Measurements from ENCODE around the gene SMCO4.

SMCO4 gene

DNA sequence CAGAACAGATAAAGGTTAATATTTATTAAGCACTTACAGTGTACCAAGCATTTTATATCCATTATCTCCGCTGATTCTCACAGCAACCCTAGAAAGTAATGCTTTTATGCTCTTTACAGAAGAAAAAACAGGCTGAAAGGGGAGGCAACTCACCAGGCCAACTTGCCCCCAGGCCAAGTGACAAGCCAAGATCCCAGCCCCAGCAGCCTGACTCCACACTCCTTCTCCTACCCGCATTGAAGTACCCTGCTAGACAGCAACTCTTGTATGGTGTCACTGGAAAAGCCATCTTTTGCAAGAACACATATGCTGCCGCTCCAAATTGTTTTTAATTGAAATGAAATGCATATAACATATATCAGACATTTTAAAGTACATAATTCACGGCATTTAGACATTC is 25.6 kb downstream of the SMCO4 start:
- in situ Hi-C loops (cut with MboI; ENCODE audit: low pct_unique_long_range_greater_than_20kb, low sequenced_read_pairs, unreplicated experiment): no loop called here
- TF ChIP-seq, protein P1, sequence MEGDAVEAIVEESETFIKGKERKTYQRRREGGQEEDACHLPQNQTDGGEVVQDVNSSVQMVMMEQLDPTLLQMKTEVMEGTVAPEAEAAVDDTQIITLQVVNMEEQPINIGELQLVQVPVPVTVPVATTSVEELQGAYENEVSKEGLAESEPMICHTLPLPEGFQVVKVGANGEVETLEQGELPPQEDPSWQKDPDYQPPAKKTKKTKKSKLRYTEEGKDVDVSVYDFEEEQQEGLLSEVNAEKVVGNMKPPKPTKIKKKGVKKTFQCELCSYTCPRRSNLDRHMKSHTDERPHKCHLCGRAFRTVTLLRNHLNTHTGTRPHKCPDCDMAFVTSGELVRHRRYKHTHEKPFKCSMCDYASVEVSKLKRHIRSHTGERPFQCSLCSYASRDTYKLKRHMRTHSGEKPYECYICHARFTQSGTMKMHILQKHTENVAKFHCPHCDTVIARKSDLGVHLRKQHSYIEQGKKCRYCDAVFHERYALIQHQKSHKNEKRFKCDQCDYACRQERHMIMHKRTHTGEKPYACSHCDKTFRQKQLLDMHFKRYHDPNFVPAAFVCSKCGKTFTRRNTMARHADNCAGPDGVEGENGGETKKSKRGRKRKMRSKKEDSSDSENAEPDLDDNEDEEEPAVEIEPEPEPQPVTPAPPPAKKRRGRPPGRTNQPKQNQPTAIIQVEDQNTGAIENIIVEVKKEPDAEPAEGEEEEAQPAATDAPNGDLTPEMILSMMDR (IDR thresholded peaks at IDR 0.05; ENCODE audit: extremely low read depth, insufficient read depth, missing control alignments): no peak
- DNase-seq (ENCODE audit: low spot score): no peak

DNA sequence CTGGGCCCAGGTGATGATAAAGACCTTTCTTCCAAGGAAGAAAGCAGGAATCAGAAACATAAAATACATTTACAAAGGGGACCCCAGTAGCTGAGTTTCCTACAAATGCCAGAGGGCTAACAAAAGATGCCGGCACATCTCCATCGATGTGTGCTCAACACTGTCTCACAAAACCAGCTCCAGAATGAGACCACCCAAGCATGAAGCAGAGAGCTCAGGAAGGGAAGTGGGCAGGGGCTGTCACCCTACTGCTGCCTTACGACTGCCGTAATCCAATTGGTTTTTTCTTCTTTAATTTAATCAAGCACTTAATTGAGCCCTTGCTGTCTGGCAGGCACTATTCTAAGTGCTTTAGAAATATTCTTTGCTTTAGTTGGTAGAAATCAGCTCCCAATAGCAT is 26.1 kb downstream of the SMCO4 start:
- no peak for DNase-seq (ENCODE audit: low spot score)
- in situ Hi-C loops (cut with MboI; ENCODE audit: low pct_unique_long_range_greater_than_20kb, low sequenced_read_pairs, unreplicated experiment): no loop called here
- TF ChIP-seq, protein P1 (IDR thresholded peaks at IDR 0.05; ENCODE audit: extremely low read depth, insufficient read depth, missing control alignments): no peak

DNA sequence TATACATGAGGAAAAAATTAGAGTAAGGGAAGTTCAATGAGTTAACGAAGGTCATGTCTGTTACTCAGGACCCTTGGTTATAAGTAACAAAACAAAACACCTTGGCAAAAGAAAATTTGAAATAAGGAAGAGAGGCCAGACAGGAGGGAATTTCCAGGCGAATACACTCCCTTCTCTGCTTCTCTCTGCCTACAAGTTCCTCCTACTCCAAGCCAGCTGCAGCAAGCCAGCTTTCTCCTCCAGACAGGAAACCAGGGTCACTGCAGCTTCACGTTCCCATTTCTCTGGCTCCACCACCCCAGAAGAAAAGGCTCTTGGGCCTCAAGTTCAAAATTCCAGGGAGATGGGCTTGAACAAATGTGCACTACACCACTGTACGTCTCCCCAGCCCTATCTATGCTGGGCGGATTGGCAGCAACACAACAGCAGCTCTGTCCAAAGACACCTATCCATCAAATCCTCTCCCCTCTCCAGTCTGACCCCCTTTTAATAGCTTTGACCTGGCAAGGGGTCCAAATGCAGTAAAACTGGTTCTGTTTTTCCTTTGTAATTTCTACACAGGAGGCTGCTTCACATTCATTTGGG is 27.7 kb downstream of the SMCO4 start:
- TF ChIP-seq, protein P1 (IDR thresholded peaks at IDR 0.05; ENCODE audit: extremely low read depth, insufficient read depth, missing control alignments): no peak
- in situ Hi-C loops (cut with MboI; ENCODE audit: low pct_unique_long_range_greater_than_20kb, low sequenced_read_pairs, unreplicated experiment): no loop called here
- DNase-seq (ENCODE audit: low spot score): no peak

DNA sequence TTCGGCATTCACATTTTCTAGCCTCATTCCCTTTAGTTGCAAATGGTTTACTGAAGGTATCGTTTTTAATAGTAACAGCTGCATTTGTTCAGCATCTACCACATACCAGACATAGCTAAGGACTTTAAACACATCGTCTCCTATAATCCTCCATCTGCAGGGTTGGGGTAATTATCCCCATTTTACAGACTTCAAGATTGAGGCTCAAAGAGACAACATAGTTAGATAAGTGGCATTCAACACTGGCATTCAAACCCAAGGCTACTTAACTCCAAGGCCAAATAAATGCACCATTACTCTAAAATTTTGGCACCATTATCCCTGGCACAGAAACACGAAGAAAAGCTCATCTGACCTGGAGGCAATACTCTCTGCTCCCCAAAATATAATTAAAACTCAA is 28.5 kb downstream of the SMCO4 start:
- no peak for DNase-seq (ENCODE audit: low spot score)
- in situ Hi-C loops (cut with MboI; ENCODE audit: low pct_unique_long_range_greater_than_20kb, low sequenced_read_pairs, unreplicated experiment): no loop called here
- TF ChIP-seq, protein P1 (IDR thresholded peaks at IDR 0.05; ENCODE audit: extremely low read depth, insufficient read depth, missing control alignments): no peak

DNA sequence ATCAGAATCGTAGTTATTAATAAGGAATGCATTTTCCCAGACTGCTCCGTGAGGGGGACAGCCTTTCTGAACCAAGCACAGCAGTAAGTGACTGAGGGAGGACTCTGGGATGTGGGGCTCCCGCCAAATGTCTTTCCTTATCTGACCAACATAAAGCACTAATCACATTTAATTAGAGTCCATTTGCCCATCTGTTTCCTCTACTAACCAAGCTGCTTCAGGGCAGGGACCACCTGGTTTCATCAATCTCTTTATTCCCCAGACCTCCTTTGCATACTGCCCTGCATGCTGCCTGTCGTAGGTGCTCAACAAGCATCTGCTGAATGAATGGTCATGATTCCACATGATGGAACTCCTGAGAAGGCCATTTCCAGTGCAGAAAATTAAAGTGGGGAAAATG is 29.4 kb downstream of the SMCO4 start:
- in situ Hi-C loops (cut with MboI; ENCODE audit: low pct_unique_long_range_greater_than_20kb, low sequenced_read_pairs, unreplicated experiment): no loop called here
- TF ChIP-seq, protein P1 (IDR thresholded peaks at IDR 0.05; ENCODE audit: extremely low read depth, insufficient read depth, missing control alignments): no peak
- DNase-seq (ENCODE audit: low spot score): no peak

DNA sequence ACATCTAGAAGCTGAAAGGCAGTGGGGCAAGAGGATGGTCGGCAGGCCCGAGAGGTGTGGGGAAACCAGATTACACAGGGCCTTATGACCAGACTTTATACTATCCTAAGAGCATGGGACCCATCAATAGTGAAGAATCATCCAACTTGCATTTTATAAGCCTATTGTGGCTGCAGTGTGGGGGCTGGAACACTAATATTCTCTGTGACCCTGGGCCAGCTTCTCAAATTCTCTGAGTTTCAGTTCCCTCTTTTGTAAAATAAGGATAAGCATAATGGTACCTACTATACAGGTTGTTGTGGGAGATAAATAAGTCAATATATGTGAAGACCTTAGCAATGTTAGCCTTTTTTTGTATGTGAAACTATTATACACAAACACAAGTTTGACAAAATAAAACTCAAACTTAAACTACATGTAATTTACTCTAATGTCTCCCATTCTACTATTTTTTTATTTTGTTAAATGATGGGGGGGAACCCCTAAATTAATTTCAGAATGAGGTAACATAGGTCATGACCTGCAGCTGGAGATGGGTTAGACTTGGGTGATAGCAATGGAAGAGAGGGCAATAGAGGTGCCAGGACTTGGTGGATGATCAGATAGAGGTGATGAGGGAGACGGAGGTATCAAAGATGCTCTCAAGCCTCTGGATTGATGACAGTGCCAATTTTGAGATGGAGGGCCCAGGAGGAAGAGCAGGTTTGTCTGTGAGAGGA is 30.1 kb downstream of the SMCO4 start:
- no peak for DNase-seq (ENCODE audit: low spot score)
- TF ChIP-seq, protein P1 (IDR thresholded peaks at IDR 0.05; ENCODE audit: extremely low read depth, insufficient read depth, missing control alignments): no peak
- in situ Hi-C loops (cut with MboI; ENCODE audit: low pct_unique_long_range_greater_than_20kb, low sequenced_read_pairs, unreplicated experiment): no loop called here
